GM21390 (cell line): Measurements from ENCODE around the gene CLIP3.
"Not testable (repeated sequence)": the region's sequence is repeated elsewhere in the genome, so short reads cannot be mapped to it uniquely, and the experiment has no call there.

Experiments used
- ATAC-seq: cut with Tn5 transposase; IDR thresholded peaks from one replicate; pipeline ENCODE4 v1.9.1; 2021; ENCODE audit not compliant: unreplicated experiment

The CLIP3 gene, protein sequence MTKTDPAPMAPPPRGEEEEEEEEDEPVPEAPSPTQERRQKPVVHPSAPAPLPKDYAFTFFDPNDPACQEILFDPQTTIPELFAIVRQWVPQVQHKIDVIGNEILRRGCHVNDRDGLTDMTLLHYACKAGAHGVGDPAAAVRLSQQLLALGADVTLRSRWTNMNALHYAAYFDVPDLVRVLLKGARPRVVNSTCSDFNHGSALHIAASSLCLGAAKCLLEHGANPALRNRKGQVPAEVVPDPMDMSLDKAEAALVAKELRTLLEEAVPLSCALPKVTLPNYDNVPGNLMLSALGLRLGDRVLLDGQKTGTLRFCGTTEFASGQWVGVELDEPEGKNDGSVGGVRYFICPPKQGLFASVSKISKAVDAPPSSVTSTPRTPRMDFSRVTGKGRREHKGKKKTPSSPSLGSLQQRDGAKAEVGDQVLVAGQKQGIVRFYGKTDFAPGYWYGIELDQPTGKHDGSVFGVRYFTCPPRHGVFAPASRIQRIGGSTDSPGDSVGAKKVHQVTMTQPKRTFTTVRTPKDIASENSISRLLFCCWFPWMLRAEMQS

DNA sequence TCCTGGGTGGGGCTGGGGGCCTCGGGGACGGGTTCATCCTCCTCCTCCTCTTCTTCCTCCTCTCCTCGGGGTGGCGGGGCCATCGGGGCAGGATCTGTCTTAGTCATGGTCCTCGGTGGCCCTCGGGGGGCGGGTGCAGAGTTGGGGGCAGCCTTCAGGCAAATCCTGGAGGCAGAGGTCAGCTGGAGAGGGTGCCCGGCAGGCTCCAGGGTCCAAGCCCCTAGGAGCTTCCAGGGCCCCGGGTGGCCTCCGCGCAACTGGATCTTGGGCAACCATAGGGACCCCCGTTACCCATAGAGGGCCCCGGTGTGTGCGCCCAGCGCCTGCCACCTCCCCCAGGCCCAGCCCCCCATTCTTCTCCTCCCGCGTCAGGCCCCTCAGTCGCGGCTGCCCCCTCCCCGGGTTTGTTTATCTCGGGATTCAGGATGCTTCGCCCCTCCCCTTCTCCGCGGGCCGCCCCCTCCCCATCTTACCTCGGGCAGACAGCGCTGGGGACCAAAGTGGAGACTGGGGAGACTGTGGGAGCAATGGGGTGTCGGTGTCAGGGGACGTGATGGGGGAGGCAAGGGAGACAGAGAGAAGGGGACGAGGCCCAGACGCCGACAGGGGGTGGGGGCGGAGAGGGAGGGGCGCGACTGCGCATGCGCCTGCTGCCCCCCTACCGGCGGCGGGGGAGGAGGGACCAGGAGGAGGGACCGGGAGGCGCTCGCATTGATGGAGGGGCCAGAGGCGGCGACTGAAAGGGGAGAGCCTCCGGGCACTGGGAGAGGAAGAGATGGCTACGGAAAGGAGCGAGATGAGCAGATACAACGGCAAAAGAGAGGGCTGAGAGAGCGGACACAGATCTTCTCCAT is at the start of gene CLIP3:
TSS of gene CLIP3 (minus strand) at position 623 of the 854 bp plus-strand sequence. CDS start at position 107, 516 bp downstream.
- no peak for ATAC-seq

- no peak for ATAC-seq
Measured at GRCh38 chr19:36081894-36082293, 49.2 kb upstream of the CLIP3 start.

DNA sequence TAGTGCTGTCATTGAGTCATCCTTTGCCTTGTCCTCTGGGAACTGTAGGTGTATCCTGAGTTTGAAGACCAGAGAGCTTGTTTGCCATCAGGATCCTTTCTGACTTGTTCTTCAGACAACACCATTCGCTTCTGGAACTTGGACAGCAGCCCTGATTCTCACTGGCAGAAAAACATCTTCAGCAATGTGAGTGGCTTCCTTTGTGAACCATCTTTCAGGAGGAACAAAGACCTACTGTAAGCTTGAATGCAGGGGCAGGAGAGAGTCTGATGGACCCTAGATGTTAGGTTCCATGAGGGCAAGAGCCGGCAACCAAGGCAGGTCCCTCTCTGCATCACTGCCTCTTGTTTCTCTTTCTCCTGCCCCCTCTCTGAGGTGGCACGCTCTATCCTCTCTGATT is 48.7 kb upstream of the CLIP3 start:
- ATAC-seq: no peak

DNA sequence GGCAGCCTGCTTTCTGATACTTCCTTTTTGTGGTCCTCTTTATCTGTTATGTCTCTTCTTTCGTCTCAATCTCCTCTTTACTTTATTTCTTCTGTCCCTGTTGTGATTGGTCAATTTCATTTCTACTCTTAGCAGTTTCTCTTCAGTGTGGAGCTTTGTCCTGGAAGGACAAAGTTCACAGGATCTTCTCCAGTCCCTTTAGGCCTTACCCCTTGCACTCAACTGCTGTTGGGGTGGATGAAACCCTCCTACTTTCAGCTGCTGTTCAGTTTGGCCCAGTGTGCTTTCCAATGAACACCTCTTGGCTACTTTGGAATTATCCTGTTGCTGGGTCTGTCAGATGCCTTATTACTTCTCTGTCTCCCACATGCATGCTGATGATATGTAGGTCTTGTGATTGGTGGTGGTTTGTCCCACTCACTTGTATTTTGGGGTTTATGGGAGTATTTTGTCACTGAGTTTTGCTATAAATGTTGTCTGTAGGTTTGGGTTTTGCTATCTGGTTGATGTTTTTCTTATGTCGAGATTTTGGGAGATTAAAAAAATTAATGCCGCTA is 46.8 kb upstream of the CLIP3 start:
- ATAC-seq: no peak

DNA sequence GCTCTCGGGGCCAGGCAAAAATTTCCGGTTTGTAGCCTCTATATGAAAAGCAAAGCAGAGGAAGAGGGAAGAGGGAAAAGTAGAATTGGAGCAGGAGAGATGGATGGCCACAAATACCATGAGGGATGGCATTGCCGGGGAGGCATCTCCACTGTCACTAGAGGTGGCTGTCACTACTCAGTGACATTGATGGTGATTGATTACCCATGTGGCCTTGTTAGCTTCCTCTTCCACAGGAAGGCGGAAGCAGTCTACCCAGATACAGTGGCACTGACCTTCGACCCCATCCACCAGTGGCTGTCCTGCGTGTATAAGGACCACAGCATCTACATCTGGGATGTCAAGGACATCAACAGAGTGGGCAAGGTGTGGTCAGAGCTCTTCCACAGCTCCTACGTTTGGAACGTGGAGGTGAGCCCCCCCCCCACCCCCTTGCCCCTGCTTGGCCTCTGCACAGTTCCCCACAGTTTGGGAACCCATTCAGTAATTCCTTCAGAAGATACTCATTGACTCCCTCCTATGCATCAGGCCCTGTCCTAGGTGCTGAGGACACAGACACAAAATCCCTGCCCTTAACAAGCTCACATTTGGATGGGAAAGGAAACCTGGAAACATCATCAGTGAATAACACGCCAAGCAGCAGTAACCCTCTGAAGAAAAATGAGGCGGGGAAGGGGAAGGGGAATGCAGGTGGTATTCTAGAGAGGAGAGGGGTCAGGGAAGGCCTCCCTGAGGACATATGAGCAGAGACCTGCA is 40.6 kb upstream of the CLIP3 start:
- ATAC-seq: no peak

DNA sequence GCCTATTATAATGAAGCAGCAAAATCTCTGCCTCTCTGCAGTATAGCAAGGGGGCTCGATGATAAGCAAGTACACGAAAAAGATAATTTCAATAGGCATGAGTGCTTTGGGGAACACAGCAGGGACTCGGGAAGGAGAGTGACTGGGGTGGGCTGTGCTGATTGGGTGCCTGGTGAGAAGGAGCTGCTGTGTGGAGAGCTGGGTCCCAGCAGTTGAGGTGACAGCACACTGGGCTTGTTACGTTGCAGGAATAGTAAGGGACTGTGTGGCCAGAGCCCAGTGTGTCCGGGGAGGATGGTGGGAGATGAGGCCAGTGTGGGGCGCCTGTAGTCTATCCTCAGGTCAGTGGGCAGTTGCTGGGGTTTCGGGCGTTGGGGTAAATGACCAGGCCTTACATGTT is 39.4 kb upstream of the CLIP3 start:
- no peak for ATAC-seq

- not testable (repeated sequence) for ATAC-seq
Measured at GRCh38 chr19:36068810-36069499, 36.3 kb upstream of the CLIP3 start.

- no peak for ATAC-seq
Measured at GRCh38 chr19:36067681-36068080, 35.0 kb upstream of the CLIP3 start.

GRCh38 chr19:36064826-36065225 is 32.2 kb upstream of the CLIP3 start:
- ATAC-seq: no peak

GRCh38 chr19:36061367-36061766 is 28.7 kb upstream of the CLIP3 start:
- ATAC-seq: no peak

GRCh38 chr19:36060430-36060829 is 27.8 kb upstream of the CLIP3 start:
- ATAC-seq: no peak

- ATAC-seq: no peak
Measured at GRCh38 chr19:36059180-36059910, 26.7 kb upstream of the CLIP3 start.

- ATAC-seq: no peak
Measured at GRCh38 chr19:36058481-36059179, 26.0 kb upstream of the CLIP3 start.

DNA sequence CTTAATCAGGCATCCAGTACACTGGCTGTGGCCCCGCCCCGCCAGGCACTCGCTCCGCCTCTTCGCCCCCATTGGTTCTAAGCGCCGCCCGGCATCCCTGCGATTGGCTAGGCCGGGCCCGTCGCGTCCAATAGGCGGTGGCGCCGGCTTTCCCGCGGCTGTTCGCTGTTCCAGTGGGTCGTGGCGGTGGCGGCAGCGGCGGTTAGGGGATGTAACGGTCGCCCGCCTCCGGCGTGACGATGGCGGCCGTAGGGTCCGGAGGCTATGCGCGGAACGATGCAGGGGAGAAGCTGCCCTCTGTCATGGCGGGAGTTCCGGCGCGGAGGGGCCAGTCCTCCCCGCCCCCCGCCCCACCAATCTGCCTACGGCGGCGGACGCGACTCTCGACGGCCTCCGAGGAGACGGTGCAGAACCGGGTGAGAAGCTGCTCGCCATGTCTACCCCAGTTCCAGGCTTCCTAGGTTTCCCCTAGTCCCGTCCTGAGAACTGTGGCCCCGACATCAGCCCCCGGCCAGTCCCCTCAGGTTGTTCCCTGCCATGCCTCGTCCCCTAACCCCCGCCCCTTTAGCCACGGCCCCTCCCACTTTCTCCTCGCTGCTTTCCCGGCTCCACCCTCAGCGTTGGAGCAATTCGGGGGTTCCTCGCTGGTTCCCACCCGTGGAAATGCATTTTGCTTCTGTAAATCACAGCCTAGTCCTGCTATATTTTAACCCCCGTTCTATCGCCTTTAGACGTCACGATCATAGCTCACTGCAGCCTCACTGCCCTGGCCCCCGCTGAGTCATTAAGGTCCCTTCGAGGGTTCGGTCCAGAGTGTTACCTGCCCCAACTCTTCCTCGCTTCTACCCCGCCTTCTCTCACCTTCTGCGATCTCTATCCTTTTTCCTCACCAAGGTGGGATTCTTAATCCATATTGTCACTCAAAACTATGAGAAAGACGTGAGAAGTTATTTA is 22.3 kb upstream of the CLIP3 start, which contains the start of gene WDR62:
TSS of gene WDR62 (plus strand) at position 165 of the 954 bp plus-strand sequence. CDS start at position 240, 75 bp downstream.
- ATAC-seq: peak; percentile 62

DNA sequence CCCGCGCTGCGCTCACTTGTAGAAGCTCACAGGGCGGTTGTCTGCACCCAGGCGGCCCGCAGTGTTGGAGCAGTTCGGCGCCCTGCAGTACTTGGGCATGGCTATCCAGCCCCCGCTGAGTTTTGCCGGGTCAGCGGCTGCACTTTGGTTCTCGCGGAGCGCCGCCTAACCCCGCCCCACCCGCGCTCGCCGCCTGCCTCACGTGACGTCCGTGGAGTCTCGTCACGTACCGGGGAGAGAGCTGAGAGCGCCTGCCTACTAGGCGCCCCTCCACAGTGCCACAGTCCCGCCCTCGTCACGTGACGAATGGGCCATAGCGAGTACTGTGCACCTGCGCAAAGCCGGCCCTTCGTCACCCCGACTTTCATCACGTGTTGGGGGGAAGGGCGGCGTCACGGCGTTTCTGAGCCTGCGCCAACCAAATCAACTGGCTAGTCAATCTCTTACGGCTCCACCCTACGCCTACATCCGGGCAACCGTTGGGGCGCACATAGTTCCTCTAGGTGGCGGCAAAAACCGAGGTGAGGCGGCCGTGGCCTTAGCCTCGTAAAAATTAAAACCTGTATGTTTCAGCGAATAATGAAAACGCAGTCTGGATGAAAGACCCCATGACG is 21.6 kb upstream of the CLIP3 start, which contains the start of gene THAP8:
TSS of gene THAP8 (minus strand) at position 167 of the 614 bp plus-strand sequence. CDS start at position 99, 68 bp downstream.
- peak; percentile 78 for ATAC-seq

DNA sequence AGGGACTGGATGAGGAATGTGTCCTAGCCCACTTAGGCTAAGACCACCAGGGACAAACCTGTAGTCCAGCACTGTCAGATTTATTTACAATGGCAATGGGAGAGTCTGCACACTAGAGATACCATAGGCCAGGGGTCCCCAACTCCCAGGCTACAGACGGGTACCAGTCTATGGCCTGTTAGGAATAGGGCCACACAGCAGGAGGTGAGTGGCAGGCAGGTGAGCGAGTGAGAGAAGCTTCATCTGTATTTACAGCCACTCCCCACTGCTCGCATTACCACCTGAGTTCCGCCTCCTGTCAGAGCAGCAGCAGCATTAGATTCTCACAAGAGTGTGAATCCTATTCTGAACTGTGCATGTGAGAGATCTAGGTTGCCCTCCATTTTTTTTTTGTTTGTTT is 19.0 kb upstream of the CLIP3 start:
- no peak for ATAC-seq

DNA sequence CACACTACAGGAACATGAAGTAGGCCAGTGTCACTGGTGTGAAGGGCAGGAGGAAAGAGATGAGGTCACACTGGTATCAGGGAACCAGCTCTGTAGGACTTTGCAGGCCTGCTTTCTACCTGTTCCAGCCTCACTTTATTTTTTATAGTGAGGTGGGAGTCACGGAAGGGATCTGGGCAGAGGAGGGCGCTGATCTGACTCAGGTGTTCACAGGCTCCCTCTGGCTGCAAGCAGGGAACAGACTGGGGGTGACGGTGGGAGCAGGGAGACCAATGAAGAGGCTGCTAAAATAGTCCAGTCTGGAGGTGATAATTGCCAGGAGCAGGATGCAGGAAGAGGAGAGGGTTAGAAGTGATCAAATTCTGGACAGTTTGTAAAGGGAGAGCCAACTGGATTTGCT is 18.6 kb upstream of the CLIP3 start:
- no peak for ATAC-seq
